CD4-positive, alpha-beta T cell treated with Interleukin-4 for 1 hour (primary cell): ENCODE measurements around the gene CHRNG.

Source experiments
- DNase-seq, 2 donors: peaks; one replicate each; pipeline ENCODE4 v3.0.0-alpha.2; 2020 to 2022

The CHRNG gene

DNA sequence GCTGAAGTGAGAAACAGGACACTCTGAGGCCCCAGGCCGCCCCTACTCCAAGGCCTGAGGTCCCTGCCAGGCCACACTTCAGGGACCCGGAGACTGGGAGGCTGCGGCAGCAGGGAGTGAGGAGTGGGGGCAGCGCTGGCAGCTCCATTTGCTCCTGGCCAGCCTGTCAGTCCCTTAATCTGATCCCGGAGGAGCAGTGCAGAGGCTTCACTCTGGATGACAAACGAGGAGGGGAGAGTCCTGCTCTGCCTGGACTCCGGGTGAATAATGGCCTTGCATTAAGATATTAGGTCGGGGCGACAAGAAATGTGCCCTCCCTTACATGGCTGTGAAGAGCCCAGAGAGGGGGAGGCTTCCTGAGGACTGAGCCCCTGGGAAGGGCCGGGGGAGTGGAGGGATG, 33.6 kb upstream of the CHRNG start:
- no peak for DNase-seq

DNA sequence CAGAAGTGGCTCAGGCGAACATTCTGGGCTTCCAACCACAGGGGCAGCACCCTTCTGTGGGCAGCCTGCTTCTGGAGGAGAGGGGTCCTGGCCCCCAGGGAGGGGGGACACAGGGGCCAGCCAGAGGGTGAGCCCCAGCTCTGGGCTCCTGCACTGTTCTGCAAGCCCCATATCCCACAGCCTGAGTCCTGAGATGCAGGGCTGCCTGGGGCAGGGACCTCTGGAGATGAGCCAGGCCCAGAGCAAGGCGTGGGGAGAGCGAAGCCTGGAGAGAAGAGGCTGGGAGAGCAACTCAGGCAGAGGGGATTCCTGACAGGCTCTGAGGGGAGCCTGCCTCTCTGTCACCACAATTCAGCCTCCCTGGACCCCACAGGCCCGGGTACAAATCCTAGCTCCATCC, 32.8 kb upstream of the CHRNG start:
- no peak for DNase-seq

DNA sequence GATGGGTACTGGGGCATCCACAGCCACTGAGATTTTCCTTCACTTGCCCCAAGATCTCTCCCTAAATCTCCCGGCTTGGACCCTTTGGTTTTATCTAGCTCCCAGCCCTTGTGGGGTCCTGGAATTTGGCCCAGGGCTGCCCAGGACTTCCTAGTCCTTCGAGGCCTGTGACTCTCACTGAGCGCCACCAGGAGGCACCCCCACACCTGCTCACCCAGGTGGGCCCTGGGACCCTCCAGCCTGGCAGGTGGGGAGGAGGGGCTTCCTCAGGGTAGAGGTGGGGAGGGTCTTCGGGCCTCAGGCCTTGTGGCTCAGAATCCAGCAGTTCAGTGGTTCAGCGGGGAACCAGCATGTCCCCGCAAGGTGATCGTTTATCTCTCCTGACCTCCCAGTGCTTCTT, 31.2 kb upstream of the CHRNG start:
- no peak for DNase-seq

DNA sequence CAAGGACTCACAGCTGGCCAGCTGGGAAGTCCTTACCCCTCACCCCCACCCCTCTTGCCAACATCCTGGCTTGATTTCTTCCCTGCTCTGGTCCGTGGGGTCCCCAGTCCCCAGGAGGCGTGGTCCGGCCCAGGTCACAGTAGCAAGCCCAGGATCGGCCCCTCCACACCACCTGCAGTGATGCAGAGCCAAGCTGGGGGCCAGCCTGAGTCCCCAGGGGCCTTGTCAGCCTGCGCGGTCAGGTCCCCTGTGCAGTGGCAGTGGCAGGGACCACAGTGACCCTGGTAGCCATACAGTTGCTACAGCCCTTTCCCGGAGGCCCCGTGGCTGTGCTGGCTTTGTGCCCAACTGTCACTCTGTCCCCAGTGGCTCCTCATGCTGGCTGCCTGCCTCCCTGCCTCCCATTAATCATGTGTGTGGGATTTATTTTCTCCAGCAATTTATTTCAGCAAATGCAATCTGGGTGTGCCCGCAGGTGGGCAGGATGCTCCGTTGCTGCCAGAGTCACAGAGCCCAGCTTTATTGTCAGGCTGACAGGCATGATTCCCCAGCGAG, 28.1 kb upstream of the CHRNG start:
- DNase-seq = no peak

DNA sequence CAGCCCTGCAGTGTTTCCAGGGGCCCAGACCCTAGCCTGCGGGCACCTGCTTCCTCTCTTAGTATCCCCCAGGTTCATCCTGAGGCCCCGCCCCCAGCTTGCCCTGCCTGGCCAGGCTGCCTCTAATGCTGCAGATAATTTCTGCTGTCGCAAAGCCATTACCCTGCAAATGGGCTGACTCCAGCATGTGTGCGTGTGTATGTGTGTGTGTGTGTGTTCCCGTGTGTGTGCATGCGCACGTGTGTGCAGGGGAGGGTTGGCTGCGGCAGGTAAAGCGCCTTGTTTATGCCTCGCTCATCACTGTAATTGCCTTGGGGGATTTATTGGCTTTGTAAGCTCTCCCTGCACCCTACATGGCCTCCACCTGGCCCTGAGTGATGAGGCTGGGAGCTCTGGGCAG, 26.9 kb upstream of the CHRNG start:
- no peak for DNase-seq

DNA sequence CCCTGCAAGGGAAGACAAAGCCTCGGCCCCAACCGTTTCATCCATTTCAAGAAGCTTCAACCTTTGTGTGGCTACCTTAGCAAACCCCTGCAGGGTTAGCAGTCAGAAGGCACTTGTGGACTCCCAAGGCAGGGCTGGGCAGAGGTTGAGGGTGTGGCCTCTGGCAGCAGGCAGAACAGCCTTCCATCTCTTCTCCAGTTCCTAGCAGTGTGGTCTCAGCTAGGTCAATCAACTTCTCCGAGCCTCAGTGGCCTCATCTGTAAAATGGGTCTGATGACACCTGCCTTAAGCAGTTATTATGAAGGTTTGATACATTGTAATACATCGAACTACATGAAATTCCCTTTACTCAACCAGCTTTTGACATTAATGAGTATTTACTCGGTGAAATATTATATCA, 26.1 kb upstream of the CHRNG start:
- no peak for DNase-seq

DNA sequence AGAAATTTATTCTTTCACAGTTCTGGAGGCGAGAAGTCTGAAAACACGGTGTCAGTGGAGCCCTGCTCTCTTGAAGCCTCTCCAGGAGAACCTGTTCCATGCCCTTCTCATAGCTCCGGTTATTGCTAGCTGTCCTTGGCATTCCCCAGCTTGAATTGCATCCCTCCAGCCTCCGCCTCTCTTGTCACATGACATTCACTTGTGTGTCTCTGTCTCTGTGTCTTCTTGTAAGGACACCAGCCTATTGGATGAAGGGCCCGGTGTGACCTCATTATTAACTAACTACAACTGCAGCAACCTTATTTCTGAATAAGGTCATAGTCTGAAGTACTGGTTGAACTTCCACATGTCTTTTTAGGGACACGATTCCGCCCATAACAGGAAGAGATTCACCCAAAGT, 23.9 kb upstream of the CHRNG start:
- no peak for DNase-seq

DNA sequence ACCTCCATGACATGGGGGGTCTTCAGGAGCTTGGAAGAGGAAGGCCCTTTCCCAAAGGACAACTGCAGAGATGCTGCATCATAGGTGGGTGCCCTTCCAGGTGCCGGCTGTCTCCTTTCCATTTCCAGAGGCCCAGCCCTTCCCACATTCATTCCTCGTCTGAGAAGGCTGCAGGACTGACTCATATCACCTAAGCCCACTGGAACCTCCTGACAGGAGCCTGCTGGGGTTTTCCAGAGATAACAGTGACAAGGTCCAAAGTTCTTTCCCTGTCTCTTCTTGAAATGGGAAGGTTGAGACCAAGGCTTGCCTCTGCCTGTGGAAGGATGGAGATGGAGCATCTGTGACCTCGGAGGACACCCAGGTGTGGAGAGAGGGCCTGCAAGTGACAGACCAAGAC, 22.9 kb upstream of the CHRNG start:
- DNase-seq = no peak

DNA sequence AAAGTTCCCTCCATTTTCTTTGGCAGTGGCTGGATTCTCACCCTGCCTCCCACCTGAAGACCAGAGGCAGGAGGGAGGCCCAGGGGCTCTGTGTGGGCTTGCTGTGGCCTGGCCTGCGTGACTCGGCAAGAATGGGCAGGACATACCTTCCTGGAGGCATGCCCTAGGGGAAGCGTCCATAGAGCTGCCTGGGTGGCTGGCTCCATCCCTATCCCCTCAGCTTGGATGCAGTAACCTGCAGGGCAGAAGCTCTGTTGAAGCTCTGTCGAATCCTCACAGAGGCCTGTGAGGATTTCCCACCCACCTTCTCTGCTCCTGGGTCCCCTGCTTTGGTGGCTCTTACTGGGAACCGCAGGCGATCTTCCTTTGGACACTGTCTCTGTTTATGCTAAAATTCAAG, 20.6 kb upstream of the CHRNG start:
- DNase-seq = no peak

DNA sequence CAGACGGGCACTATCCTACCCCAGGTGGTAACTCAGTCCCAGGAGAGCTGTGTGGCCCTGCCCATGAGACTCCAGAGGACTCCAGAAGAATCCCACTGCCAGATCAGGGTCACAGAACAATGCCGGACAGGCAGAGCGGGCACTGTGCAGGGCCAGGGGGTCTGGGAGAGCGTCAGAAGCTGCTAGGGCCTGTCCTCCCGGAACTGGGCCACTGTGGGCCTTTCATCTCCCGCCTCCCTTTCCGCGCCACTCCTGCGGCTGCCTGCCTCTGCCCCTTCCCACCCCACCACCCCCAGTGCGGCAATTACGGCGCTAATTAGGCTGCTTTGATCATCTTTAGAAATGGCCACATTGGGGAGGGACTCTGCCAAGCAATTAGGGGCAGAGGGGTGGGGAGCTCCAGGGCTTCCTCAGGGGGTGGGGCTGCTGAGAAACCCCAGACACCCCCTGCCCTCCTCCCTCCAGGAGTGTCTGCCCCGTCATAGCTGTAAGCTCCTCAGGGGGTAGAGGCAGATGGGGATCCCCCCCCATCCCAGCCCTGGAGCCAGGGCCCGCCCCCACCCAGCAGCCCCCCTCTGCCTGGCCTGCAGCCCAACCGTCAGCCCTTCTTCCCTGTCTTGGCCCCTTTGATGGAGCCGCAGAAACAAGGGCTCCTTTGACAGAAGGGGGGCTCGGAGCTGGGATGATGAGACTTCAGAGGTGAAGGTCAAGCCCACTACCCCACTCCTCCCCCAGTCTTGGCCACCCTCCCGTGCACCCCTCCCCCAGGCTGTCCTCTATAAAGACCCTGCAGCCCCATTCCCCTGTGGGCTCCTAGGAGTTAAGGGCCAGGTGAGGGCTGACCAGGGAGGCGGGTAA, 19.7 kb upstream of the CHRNG start, which contains the start of gene PRSS56:
TSS of gene PRSS56 (plus strand) at position 808 of the 858 bp plus-strand sequence. CDS start 211 bp downstream, outside the sequence.
- DNase-seq = no peak

DNA sequence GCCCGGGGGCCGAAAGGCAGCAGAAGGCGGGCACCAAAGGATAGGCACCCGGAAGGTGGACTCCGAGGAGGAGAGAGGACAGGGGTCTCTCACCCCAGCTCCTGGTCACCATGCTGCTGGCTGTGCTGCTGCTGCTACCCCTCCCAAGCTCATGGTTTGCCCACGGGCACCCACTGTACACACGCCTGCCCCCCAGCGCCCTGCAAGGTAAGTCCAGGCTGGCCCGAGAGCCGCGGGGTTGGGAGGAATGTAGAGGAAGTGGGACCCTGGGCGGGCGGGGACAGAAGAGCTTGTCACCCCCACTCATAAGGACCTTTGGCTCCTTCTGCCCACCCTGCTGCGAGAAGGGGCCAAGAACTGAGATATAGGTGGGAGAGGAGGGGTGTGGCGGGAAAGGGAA, 19.0 kb upstream of the CHRNG start:
- no peak for DNase-seq

DNA sequence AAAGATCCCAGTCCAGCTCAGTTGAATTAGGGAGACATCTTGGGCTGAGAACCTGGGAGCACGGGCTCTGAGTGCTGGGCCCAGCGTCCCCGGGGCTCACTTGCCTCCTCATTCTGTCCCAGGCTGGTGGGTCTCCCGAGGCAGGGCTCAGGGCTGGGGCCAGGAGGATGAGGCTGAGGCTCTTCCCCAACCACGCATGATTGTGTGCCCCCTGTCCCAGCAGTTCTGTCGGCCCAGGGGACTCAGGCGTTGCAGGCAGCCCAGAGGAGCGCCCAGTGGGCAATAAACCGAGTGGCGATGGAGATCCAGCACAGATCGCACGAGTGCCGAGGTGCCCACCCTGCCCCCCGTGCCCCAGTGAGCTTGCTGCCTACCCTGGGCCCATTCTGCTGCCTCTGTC, 18.4 kb upstream of the CHRNG start:
- DNase-seq = no peak

DNA sequence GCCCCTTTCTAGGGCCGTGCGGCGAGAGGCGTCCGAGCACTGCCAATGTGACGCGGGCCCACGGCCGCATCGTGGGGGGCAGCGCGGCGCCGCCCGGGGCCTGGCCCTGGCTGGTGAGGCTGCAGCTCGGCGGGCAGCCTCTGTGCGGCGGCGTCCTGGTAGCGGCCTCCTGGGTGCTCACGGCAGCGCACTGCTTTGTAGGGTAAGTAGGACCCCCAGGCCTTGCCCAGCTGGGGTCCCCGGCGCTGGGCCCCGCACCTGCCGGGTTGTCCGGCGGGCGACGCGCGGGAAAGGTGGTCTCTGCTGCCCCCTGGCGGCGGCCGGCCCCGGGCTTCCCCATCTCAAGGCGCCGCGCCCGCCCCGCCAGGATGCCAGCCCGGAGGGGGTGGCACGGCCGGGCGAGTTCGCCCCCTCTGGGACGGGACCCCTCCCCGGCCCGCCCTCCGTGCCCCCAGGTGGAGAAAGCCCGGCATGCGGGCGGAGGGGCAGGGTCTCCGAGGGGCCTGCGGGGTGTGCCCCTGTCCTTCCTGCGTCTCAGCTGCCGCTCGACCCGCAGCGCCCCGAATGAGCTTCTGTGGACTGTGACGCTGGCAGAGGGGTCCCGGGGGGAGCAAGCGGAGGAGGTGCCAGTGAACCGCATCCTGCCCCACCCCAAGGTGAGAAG, 17.4 kb upstream of the CHRNG start:
- peak; percentile 45 to 52 for DNase-seq

DNA sequence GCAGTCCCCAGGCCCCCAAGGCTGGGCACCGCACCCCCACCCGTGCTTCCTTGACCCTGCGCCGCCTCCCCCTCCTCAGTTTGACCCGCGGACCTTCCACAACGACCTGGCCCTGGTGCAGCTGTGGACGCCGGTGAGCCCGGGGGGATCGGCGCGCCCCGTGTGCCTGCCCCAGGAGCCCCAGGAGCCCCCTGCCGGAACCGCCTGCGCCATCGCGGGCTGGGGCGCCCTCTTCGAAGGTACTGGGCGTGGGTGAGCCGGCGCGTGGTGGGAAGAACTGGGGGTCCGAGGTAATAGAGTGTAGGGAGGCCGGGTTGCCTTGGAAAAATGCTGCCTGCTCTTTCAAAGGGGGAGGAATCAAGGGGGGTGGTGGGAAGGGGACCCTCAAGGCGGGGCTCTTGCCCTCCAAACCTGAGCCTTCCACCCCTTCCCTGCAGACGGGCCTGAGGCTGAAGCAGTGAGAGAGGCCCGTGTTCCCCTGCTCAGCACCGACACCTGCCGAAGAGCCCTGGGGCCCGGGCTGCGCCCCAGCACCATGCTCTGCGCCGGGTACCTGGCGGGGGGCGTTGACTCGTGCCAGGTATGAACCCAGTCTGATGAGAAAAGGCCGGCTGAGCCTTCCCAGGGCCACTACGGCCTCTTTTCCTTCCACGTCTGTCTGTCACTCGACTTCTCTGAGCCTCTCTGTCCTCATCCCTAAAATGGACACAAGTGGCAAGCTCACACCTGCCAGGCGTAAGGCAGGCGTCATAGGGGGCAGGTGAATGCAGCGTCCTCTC, 16.7 kb upstream of the CHRNG start:
- DNase-seq = no peak

DNA sequence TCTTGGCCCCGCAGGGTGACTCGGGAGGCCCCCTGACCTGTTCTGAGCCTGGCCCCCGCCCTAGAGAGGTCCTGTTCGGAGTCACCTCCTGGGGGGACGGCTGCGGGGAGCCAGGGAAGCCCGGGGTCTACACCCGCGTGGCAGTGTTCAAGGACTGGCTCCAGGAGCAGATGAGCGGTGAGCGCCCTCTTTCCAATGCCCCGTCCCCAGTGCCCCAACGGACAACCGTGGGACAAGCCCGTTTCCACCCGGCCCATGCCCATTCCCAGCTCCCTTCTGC, 16.1 kb upstream of the CHRNG start:
- DNase-seq = no peak

DNA sequence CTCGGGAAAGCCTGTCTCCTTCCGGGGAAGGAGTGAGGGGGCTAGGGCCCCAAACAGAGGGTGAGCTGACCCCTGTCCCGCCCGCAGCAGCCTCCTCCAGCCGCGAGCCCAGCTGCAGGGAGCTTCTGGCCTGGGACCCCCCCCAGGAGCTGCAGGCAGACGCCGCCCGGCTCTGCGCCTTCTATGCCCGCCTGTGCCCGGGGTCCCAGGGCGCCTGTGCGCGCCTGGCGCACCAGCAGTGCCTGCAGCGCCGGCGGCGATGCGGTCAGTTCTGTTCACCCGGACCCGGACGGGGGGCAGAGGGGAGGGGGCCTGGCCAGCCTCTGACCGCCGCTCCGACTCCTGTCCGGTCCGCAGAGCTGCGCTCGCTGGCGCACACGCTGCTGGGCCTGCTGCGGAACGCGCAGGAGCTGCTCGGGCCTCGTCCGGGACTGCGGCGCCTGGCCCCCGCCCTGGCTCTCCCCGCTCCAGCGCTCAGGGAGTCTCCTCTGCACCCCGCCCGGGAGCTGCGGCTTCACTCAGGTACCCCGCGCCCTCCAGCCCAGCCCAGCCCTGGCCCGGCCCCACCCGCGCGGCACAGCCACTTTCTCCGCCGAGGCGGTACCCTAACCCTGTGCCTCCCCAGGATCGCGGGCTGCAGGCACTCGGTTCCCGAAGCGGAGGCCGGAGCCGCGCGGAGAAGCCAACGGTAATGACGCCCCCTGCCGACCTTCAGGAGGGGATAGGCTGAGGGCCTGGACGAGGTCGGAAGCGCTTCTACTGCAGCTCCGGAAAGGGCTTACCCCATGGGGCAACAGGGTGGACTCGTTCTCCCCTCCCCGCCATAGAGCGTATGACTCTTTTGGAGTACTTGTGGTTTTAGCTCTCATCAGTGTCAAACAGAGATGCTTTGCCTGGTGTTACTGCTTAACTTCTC, 15.6 kb upstream of the CHRNG start:
- no peak for DNase-seq

DNA sequence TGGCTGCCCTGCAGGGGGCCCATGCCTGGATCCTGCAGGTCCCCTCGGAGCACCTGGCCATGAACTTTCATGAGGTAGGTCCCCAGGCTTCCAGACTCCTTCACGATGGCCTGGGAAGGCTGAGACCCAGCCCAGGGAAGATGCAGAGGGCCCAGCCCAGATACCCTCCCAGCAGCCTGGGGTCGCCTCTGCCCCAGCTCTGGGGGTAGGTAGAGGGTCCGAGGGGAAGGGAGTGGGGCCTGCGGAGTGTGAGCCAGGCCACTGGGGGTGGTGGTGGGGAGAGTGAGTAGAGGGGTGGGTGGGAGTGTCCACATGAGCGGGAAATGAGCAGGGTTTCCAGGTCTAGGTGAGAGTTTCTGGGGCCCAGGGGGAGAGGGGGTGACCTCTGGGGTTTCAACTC, 14.7 kb upstream of the CHRNG start:
- DNase-seq = no peak

DNA sequence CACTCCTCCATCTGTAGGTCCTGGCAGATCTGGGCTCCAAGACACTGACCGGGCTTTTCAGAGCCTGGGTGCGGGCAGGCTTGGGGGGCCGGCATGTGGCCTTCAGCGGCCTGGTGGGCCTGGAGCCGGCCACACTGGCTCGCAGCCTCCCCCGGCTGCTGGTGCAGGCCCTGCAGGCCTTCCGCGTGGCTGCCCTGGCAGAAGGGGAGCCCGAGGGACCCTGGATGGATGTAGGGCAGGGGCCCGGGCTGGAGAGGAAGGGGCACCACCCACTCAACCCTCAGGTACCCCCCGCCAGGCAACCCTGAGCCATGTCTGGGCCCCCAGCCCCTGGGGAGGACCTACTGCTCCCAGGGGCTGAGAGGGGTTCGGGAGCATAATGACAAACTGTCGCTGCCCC, 14.3 kb upstream of the CHRNG start:
- no peak for DNase-seq

DNA sequence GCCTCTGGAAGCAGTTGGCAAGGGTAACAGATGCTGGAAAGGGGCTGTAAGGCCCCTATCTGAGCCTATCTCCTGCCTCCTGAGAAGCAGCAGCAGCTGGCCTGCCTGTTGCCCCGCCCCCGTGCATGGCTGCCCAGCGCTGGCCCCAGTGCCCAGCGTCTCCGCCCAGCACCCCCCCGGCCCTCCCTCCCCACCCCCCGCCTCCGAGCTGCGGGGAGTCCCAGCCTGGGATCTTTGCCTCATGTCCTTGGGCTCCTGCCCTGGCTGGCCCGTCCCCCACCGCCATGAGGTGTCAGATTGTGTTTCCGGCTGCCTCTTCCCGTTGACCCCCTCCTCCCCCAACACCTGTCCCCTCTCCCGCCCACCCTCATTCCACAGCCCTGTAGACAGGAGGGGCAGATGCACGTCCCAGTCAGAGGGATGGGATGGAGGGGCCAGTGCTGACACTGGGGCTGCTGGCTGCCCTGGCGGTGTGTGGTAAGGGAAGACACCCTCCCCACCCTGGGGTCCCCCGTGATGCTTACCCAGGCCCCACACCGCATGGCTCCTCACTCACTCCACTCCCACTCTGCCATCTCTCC, 13.6 kb upstream of the CHRNG start, which contains the start of gene CHRND:
TSS of gene CHRND (plus strand) at position 370 of the 581 bp plus-strand sequence. CDS start at position 426, 56 bp downstream.
- no peak for DNase-seq

DNA sequence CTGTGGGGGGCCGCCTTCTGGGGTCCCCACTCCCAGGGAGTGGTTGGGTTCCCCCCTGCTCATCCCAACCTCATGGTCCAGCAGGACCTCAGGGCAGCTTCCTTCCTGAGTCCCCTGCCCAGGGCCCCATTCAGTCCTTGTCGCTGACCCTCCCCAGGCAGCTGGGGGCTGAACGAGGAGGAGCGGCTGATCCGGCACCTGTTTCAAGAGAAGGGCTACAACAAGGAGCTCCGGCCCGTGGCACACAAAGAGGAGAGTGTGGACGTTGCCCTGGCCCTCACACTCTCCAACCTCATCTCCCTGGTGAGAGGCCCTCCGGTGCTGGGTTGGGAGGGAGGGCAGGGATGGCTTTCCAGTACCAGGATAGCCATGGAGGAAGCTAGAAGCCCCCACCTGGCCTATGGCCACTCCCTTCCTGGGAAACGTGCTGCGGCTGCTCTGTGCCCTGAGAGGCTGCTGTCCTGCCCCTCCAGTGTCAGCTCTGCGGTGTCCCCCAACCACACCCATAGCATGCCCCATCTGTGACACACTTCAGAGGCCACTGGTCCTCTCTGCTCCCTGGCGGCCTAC, 13.0 kb upstream of the CHRNG start:
- no peak for DNase-seq

DNA sequence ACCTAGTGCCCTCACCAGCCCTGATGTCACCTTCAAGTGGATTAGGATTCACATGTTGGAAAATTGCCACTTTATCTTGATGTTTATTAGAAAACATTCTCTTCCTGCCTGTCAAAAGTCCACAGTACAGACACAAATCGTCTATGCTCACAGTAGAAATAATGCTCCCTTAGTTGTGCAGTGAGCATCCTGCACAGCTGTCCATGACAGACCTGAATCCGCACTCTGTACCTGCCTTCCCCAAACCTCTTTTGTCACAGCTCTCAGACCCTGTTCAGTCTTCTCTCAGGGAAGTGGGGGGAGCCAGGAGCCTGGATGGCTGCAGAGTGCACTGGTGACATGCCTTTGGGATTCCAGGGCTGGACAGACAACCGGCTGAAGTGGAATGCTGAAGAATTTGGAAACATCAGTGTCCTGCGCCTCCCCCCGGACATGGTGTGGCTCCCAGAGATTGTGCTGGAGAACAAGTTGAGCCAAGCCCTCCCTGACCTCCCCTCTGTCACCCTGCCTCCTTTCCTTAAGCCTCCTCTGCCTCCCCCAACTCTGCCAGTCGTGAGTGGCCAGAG, 11.5 kb upstream of the CHRNG start:
- DNase-seq = no peak
